Measurements from ENCODE around the gene DTX3.
A peak's percentile ranks its signal among the peaks of the same experiment; 100 is the strongest.
"Not testable (repeated sequence)": the region's sequence is repeated elsewhere in the genome, so short reads cannot be mapped to it uniquely, and the experiment has no call there.

The DTX3 gene

DNA sequence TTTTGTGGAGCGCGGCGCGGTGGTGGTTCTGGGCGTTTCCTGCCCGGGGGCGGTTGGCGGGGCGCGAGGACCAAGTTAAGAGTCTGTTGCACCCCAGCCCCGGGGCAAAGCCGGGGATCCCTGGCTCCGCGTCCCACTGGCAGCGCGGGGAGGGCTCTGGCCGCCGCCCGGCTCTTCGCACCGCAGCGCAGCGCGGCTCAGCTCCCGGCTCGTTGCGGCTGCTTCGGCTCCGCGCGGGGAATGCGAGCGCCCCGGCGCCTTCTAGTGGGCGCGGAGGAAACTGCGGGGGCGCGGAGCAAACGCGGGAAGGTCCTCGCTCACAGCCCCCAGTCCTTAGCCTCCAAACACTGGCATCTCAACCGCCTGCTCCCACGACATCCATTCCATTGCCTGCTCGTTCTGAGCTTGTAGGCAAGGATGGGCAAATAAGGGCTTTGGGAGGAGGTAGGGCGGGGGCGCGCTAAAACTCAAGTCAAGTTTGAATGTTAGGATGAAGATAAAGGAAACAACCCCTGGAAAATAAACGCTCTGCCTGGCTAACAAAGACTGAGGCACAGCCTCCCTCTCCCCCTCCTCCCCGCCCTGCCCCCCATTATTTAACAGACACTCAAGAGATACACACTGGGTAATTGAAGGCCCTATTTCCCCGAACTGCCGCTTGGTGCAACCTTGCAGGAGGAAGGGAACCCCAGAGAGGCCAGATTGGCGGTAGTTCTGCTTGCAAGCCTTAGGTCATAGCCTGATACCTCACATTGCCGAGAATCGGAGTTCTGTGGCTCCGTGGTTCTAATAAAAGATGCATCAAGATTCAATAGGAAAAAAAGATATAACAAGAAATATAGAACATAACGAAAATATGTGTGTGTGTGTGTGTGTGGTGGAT is 28.6 kb downstream of the DTX3 start, which contains the start of gene B4GALNT1:
Gene B4GALNT1, minus strand, starts transcription at position 244 of the 883 bp plus-strand sequence. CDS start 1,069 bp downstream, outside the sequence.
- peak; percentile 76 for DNase-seq

DNA sequence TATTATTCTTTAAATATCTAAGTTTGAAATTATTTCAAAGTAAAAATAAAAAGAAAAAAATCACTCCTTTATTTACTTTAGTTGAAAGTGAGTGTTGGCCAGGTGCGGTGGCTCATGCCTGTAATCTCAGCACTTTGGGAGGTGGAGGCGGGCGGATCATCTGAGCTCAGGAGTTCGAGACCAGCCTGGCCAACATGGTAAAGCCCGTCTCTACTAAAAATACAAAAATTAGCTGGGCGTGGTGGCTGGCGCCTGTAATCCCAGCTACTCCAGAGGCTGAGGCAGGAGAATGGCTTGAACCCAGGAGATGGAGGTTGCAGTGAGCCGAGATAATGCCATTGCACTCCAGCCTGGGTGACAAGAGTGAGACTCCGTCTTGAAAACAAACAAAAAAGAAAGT is 32.1 kb downstream of the DTX3 start:
- DNase-seq: not testable (repeated sequence)

- DNase-seq: no peak
Observed at GRCh38 chr12:57637364-57637763, 32.7 kb downstream of the DTX3 start.

GRCh38 chr12:57638096-57638495 is 33.5 kb downstream of the DTX3 start:
- DNase-seq: no peak

DNA sequence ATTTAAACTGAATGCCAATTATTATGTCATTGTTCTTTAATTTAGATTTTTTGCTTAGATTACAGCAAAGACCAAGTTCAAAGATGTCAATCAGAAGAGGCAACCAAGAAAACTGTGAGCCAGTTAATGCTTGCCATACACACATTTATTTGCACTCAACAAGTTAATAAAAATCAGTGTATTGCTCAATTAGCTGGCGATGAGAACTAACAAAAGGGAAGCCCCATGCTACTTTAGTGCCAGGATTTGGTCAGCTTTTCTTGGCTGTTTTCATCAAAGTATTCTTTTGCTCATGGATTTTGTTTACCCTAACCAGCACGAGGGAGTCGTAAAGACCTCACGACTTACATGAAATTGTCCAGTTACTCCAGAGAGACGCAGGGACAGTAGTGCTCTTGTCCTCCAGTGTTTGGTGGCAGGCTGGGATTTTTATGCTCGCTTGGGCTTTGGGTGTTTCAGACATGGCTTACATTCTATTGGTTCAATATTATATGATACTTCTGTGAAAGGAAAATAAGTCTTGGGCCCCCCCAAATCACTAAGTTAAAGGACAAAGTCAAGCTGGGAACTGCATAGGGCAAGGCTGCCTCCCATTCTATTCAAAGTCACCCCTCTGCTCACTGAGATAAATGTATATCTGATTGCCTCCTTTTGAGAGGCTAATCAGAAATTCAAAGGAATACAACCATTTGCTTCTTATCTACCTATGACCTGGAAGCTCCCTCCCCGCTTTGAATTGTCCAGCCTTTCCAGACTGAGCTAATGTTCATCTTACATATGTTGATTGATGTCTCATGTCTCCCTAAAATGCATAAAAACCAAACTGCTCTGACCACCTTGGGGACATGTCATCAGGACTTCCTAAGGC is 35.8 kb downstream of the DTX3 start:
- DNase-seq: no peak

GRCh38 chr12:57641699-57642442 is 37.2 kb downstream of the DTX3 start:
- no peak for DNase-seq

GRCh38 chr12:57645990-57646658 is 41.5 kb downstream of the DTX3 start:
- DNase-seq: not testable (repeated sequence)

DNA sequence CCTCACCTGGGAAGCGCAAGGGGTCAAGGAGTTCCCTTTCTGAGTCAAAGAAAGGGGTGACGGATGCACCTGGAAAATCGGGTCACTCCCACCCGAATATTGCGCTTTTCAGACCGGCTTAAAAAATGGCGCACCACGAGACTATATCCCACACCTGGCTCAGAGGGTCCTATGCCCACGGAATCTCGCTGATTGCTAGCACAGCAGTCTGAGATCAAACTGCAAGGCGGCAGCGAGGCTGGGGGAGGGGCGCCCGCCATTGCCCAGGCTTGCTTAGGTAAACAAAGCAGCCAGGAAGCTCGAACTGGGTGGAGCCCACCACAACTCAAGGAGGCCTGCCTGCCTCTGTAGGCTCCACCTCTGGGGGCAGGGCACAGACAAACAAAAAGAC is 42.0 kb downstream of the DTX3 start:
- DNase-seq: not testable (repeated sequence)

GRCh38 chr12:57654042-57654441 is 49.4 kb downstream of the DTX3 start:
- DNase-seq: no peak

- no peak for DNase-seq
Observed at GRCh38 chr12:57655541-57656240, 51.1 kb downstream of the DTX3 start.

DNA sequence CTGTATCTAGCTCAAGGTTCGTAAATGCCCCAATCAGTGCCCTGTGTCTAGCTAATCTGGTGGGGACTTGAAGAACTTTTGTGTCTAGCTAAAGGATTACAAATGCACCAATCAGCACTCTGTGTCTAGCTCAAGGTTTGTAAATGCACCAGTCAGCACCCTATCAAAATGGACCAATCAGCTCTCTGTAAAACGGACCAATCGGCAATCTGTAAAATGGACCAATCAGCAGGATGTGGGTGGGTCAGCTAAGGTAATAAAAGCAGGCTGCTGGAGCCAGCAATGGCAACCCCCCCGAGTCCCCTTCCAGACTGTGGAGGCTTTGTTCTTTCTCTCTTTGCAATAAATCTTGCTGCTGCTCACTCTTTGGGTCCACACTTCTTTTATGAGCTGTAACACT is 51.8 kb downstream of the DTX3 start:
- DNase-seq: not testable (repeated sequence)

GRCh38 chr12:57657744-57658143 is 53.1 kb downstream of the DTX3 start:
- DNase-seq: no peak

GRCh38 chr12:57658890-57659289 is 54.3 kb downstream of the DTX3 start:
- no peak for DNase-seq

Measured in activated CD4-positive, alpha-beta T cell treated with anti-CD3 and anti-CD28 coated beads for 48 hours (primary cell).